Large intestine (tissue), 12 donors: ENCODE data around the gene MAGEB5. TPM values are rescaled to one million over a fixed set of nuclear protein-coding genes. Genes with fewer than 3 reads are reported as not detected.
"Not testable (repeated sequence)": the region's sequence is repeated elsewhere in the genome, so short reads cannot be mapped to it uniquely, and the experiment has no call there.

Source experiments
- DNase-seq, 2 donors: peaks; one replicate each; pipeline versions ENCODE4 v3.0.0 to v3.0.0-alpha.2; 2013
- H3K27ac ChIP-seq: one replicate; pipeline ENCODE4 v1.5.1; 2013; ENCODE audit warnings: low read length
- H3K27me3 ChIP-seq: 2 replicates; pipeline ENCODE4 v1.6.1; 2013; ENCODE audit warnings: low read length; ENCODE audit not compliant: control insufficient read depth, insufficient read depth
- H3K36me3 ChIP-seq: 2 replicates; pipeline ENCODE4 v1.6.1; 2013; ENCODE audit warnings: low read length; ENCODE audit not compliant: control insufficient read depth, insufficient read depth
- H3K4me1 ChIP-seq: one replicate; pipeline ENCODE4 v1.6.1; 2013; ENCODE audit warnings: low read length; ENCODE audit not compliant: control insufficient read depth, insufficient read depth
- H3K4me3 ChIP-seq: one replicate; pipeline ENCODE4 v1.5.1; 2013; ENCODE audit warnings: low read length
- H3K9me3 ChIP-seq: one replicate; pipeline ENCODE4 v1.6.1; 2013; ENCODE audit warnings: mild to moderate bottlenecking, low read depth, low read length, moderate library complexity; ENCODE audit not compliant: control insufficient read depth
- WGBS: methylation state at CpG from one replicate; pipeline ENCODE4 v1.1.5; 2013; ENCODE audit warnings: low lambda C conversion rate; ENCODE audit not compliant: insufficient coverage; 5-methylcytosine and 5-hydroxymethylcytosine counted together
- long read RNA-seq, 11 donors: transcript quantifications; one replicate each; lab custom pipeline, GENCODE V29; 2026
- polyA plus RNA-seq: library from polyadenylated mRNA; unstranded; fragments of 120-200 nt; gene quantifications from one replicate; pipeline ENCODE4 v1.2.1, GENCODE V29; 2013

The MAGEB5 gene, protein sequence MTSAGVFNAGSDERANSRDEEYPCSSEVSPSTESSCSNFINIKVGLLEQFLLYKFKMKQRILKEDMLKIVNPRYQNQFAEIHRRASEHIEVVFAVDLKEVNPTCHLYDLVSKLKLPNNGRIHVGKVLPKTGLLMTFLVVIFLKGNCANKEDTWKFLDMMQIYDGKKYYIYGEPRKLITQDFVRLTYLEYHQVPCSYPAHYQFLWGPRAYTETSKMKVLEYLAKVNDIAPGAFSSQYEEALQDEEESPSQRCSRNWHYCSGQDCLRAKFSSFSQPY
- polyA plus RNA-seq: not detected
- long read RNA-seq, donor 1: 0 reads
- long read RNA-seq, donor 2: 0 reads
- long read RNA-seq, donor 3: 0 reads
- long read RNA-seq, donor 4: 0 reads
- long read RNA-seq, donor 5: 0 reads
- long read RNA-seq, donor 6: 0 reads
- long read RNA-seq, donor 7: 0 reads
- long read RNA-seq, donor 8: 0 reads
- long read RNA-seq, donor 9: 0 reads
- long read RNA-seq, donor 10: 0 reads
- long read RNA-seq, donor 11: 0 reads

DNA sequence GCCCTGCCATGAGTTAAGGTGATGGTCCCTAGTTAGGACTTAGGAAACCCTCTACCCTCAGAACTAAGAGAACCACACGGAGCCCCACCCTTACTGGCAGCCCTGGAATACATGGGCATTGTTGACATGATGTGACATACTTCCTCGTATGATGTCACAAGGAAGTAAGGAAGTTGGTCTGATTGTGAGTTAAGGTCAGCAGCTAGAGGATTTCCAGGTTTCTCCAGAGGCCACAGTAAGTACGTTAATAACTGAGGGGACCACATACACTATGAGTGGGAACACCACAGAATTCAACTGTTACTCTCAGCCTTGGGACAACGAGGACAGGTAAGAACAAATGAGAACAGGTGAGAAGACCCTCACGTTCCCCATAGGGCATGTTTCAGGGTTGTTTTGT lies at the start of gene MAGEB5:
Gene MAGEB5 (plus strand): TSS at position 301 of the 400 bp plus-strand sequence. CDS start 1,133 bp downstream, outside the sequence.
- Histone ChIP-seq H3K36me3 (no peaks in the 10 kb centered on the region), H3K9me3 (no peaks in the 10 kb centered on the region), H3K27me3 (no peaks in the 10 kb centered on the region), H3K4me1 (no peaks in the 10 kb centered on the region), H3K4me3 (no peak within 1 kb of the TSS), H3K27ac (no peak within 1 kb of the TSS)
- no peak for DNase-seq
- no CpG with 5 or more reads among the region's 5 CpGs for WGBS

DNA sequence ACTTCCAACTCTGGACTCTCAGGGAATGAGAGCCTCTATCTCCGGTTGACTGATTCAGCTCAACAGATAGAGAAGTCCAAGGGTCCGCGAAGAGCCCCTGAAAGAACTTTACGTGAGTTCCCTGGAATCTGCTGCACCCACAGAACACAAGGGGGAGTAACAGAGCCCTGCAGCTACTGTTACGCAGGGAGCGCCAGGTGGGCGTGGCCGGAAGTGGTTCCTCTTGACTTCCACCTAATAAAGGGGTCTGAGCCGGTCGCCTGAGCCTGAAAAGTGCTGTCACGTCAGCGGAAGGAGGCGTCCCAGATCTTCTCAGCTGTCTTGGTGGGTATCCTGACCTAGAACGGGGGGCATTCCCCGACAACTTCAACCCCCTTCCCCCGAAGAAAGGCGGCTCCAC lies 23.8 kb upstream of the MAGEB5 start, which contains the start of gene MAGEB6:
Gene MAGEB6 (plus strand): TSS at position 237 of the 400 bp plus-strand sequence. CDS start 1,407 bp downstream, outside the sequence.
- no peak for DNase-seq
- Histone ChIP-seq H3K36me3 (no peaks in the 10 kb centered on the region), H3K9me3 (no peaks in the 10 kb centered on the region), H3K4me1 (no peaks in the 10 kb centered on the region), H3K27ac (no peak within 1 kb of the TSS), H3K27me3 (no peaks in the 10 kb centered on the region), H3K4me3 (no peak within 1 kb of the TSS)
- WGBS: no CpG with 5 or more reads among the region's 17 CpGs

DNA sequence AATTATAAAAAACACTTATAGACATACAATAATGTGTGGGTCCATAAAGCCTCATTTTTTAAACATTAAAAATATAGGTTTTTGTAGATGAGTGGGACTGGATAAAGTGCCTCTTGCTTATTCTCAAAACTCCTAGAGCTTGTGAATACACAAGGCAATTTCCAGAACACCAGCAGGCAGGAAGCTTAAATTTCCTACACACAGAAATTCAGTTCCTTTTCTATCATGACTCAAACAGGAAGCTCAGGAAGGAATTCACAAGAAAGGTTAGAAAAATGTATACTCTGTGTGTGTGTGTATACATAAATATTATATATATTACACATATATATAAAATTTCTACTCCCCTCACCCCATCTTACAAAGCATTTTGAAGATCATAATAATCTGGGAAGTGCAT lies 12.4 kb upstream of the MAGEB5 start:
- no peak for DNase-seq
- Histone ChIP-seq H3K36me3 (no peaks in the 10 kb centered on the region), H3K27ac (no peak overlapping the region), H3K4me1 (no peaks in the 10 kb centered on the region), H3K9me3 (peaks cover 6% of the 10 kb centered on the region), H3K27me3 (no peaks in the 10 kb centered on the region), H3K4me3 (no peak overlapping the region)

DNA sequence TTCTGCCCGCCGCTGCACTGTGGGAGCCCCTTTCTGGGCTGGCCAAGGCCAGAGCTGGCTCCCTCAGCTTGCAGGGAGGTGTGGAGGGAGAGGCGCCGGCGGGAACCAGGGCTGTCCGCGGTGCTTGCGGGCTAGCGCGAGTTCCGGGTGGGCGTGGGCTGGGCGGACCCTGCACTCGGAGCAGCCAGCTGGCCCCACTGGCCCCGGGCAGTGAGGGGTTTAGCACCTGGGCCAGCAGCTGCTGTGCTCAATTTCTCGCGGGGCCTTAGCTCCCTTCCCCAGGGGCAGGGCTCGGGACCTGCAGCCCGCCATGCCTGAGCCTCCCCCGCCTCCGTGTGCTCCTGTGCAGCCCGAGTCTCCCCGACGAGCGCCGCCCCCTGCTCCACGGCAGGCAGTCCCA lies 11.3 kb upstream of the MAGEB5 start:
- not testable (repeated sequence) for DNase-seq, H3K4me3 ChIP-seq, H3K27me3 ChIP-seq, H3K36me3 ChIP-seq, H3K4me1 ChIP-seq, H3K9me3 ChIP-seq, H3K27ac ChIP-seq
- WGBS: no CpG with 5 or more reads among the region's 27 CpGs

DNA sequence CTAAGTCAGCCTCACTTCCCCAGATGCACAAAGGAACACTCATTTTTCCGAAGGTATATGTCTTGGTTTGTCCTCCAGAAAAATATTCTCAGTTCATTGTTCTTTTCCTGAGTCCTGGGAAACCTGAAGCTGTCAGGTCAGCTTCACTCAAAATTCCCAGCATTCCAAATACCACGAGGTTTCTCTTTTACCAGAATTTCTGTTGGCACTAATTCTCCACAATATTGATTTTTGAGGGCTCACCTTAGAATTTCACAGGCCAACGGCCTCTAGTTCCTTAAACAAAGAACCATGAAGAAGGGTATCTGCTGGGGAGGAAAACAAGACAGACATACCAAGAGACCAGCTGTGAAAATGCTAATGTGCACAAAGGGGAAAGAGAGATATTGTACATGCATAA lies 8.0 kb upstream of the MAGEB5 start:
- no peaks in the 10 kb centered on the region for H3K27me3 ChIP-seq
- WGBS: no CpG with 5 or more reads among the region's 3 CpGs
- no peak overlapping the region for H3K27ac ChIP-seq
- no peak for DNase-seq
- no peaks in the 10 kb centered on the region for H3K4me1 ChIP-seq
- no peak overlapping the region for H3K4me3 ChIP-seq
- H3K9me3 ChIP-seq: peaks cover 6% of the 10 kb centered on the region
- H3K36me3 ChIP-seq: no peaks in the 10 kb centered on the region

DNA sequence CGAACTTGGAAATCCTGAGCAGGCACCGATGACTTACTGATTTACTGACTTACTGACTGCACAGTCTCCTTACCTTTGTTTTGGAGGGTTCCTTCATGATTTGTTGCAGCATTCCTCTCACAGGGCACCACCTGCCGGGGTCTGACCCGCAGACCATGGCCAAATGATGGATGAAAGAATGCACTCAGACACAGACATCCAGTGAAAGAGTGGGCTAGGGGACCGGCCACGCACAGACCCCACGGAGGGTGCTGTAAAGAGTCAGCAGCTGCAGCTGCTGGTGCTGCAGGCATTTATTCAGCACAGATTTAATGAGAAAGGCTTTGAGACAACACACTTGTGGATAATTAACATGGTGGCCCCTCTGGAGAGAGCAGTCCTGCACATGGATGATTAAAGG lies 3.4 kb downstream of the MAGEB5 start:
- no peaks in the 10 kb centered on the region for H3K36me3 ChIP-seq

DNA sequence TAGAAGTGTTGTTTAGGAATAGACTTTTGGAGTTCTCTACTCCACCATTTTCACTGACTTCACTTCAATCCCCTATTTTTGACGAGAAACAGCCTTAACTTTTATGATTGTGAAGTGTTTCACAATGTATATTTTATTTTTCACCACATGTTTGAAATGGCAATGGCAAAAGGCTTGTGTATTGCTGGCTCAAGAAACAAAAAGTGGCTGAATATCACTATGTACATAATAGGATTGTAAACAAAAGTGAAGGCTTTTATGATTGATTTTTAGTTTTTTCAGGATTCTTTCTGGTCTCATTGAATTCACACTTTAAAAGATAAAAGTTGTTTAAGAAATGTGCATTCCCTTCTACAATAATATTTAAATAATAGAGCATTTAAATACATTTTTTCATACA lies 18.2 kb downstream of the MAGEB5 start:
- DNase-seq: no peak
- Histone ChIP-seq H3K36me3 (no peaks in the 10 kb centered on the region), H3K4me1 (no peaks in the 10 kb centered on the region), H3K4me3 (no peak overlapping the region), H3K27ac (no peak overlapping the region), H3K9me3 (no peaks in the 10 kb centered on the region), H3K27me3 (no peaks in the 10 kb centered on the region)
- no CpG with 5 or more reads among the region's 1 CpG for WGBS

More for the DNA sequence above, 3.4 kb downstream of the MAGEB5 start:
- whole genome bisulfite sequencing: no CpG with 5 or more reads among the region's 7 CpGs
- Histone ChIP-seq H3K27ac (no peak overlapping the region), H3K9me3 (no peaks in the 10 kb centered on the region), H3K27me3 (no peaks in the 10 kb centered on the region), H3K4me1 (no peaks in the 10 kb centered on the region), H3K4me3 (no peak overlapping the region)
- DNase-seq: no peak

DNA sequence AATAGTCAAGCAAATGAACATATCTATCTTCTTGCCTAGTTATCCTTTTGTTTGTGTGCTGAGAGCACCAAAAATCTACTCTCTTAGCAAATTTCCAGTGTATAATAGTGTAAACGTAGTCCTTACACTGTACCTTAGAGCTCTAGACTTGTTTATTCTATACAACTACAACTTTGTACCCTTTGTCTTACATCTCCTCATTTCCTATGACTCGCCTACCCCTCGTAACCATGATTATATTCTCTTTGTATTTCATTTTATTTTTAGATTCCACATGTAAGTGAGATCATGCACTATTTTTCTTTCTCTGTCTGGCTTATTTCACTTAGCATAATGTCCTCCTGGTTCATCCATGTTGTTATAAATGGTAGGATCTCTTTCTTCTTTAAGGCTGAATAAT lies 37.6 kb downstream of the MAGEB5 start:
- no CpG with 5 or more reads among the region's 3 CpGs for WGBS
- H3K9me3 ChIP-seq: no peaks in the 10 kb centered on the region
- no peaks in the 10 kb centered on the region for H3K27me3 ChIP-seq
- H3K27ac ChIP-seq: no peak overlapping the region
- DNase-seq: no peak
- H3K4me3 ChIP-seq: no peak overlapping the region
- H3K36me3 ChIP-seq: no peaks in the 10 kb centered on the region
- H3K4me1 ChIP-seq: no peaks in the 10 kb centered on the region

DNA sequence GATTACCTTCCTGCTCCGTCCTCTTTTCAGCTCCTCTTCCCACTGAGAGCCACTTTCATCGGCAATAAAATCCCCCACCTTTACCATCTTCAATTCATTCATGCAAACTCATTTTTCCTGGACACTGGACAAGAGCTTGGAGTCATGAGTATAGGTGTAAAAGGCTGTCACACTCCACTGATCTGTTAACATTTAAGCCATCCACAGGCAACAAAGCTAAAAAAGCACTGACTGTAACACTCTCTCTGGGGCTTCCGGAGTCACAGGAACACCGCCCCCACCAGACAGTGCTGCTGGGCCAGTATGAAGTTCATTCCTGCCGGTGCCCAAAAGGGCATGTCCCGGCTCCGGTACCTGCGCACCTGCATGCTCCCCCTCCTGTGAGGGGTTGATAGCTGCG lies 38.5 kb downstream of the MAGEB5 start:
- Histone ChIP-seq H3K9me3 (no peaks in the 10 kb centered on the region), H3K27ac (no peak overlapping the region), H3K4me3 (no peak overlapping the region), H3K4me1 (no peaks in the 10 kb centered on the region), H3K36me3 (no peaks in the 10 kb centered on the region), H3K27me3 (no peaks in the 10 kb centered on the region)
- WGBS: no CpG with 5 or more reads among the region's 9 CpGs
- DNase-seq: no peak

DNA sequence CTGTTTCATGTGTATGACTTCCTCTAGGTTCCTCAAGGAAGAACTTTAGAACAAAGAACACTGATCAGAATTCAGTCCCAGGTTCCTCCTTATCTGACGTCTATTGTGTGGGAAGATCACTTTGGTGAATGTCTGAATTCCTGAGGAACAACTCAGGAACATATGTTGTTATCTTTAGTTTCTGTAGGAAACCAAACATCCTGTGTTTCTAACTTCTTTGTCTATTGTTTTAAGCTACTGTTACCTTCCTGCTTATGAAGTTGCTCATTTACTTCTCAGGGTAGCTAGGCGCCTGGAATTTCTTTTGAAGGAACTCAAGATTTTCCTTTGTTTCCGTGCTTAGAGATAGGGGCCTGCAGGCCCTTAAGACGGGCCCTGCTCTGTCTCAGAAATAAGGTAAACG lies 46.2 kb downstream of the MAGEB5 start:
- Histone ChIP-seq H3K4me1 (no peaks in the 10 kb centered on the region), H3K27ac (no peak overlapping the region), H3K9me3 (no peaks in the 10 kb centered on the region), H3K27me3 (no peaks in the 10 kb centered on the region), H3K4me3 (no peak overlapping the region), H3K36me3 (no peaks in the 10 kb centered on the region)
- no CpG with 5 or more reads among the region's 5 CpGs for WGBS
- DNase-seq: no peak
